Measurements from ENCODE around the gene ZCWPW1. TPM values are rescaled to one million over a fixed set of nuclear protein-coding genes. Genes with fewer than 3 reads are reported as not detected.
"Not testable (repeated sequence)": the region's sequence is repeated elsewhere in the genome, so short reads cannot be mapped to it uniquely, and the experiment has no call there.

The ZCWPW1 gene
- total and polyA plus RNA-seq, 2 of the 8 experiments (the other 6 are each of a cell fraction or from before 2014, with no cell fraction given) = 0.51 to 1.4 TPM

DNA sequence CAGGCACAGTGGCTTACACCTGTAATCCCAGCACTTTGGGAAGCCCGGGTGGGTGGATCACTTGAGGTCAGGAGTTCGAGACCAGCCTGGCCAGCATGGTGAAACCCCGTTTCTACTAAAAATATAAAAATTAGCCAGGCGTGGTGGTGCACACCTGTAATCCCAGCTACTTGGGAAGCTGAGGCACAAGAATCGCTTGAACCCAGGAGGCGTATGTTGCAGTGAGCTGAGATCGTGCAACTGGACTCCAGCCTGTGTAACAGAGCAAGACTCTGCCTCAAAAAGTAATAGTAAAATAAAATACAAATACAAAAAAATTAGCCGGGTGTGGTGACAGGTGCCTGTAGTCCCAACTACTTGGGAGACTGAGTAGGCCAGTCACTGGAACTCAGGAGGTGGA, 10.2 kb upstream of the ZCWPW1 start:
- not testable (repeated sequence) for DNase-seq (ENCODE audit: low read depth in 1 of 2, low spot score in 2 of 2); H3K4me1 ChIP-seq (replicated peaks in 1 of 4; ENCODE audit: control insufficient read depth in 3 of 4, insufficient read depth in 4 of 4, low read length in 3 of 4); H3K14ac ChIP-seq (ENCODE audit: insufficient read length); H3K56ac ChIP-seq (replicated peaks; ENCODE audit: insufficient read length, low read depth, low read length); FAIRE-seq; H2BK120ac ChIP-seq (replicated peaks; ENCODE audit: low read depth, low read length); H4K91ac ChIP-seq (replicated peaks; ENCODE audit: insufficient read length, low read length); H3K27ac ChIP-seq (ENCODE audit: low read depth, low read length); H3K27me3 ChIP-seq (replicated peaks in 1 of 4; ENCODE audit: control insufficient read depth in 3 of 4, extremely low read depth in 1 of 4, insufficient read depth in 3 of 4, low read length in 3 of 4); H4K20me1 ChIP-seq (replicated peaks in 1 of 2; ENCODE audit: control insufficient read depth in 1 of 2, insufficient read depth in 2 of 2, low read length in 2 of 2); H3K79me1 ChIP-seq (ENCODE audit: low read depth, low read length); H2AK5ac ChIP-seq (ENCODE audit: low read depth, low read length); H3K4me3 ChIP-seq (ENCODE audit: extremely low read depth in 1 of 4, insufficient read depth in 2 of 4, low read depth in 3 of 4, low read length in 4 of 4); H3K9me3 ChIP-seq (ENCODE audit: insufficient read depth in 2 of 2, low read depth in 1 of 2, low read length in 1 of 2); H3K23me2 ChIP-seq (ENCODE audit: low read depth, low read length); H3K23ac ChIP-seq (ENCODE audit: insufficient read length); H3K18ac ChIP-seq (ENCODE audit: extremely low read depth, low read length); H2BK15ac ChIP-seq (ENCODE audit: low read length); H3K4ac ChIP-seq (replicated peaks; ENCODE audit: insufficient read length, low read depth, low read length); H2BK20ac ChIP-seq (ENCODE audit: low read length); H4K5ac ChIP-seq (ENCODE audit: insufficient read length, low read depth, low read length); H3K4me2 ChIP-seq (ENCODE audit: insufficient read depth in 1 of 2, low read depth in 2 of 2, low read length in 2 of 2); H3K9ac ChIP-seq (replicated peaks in 1 of 4; ENCODE audit: extremely low read depth in 1 of 4, low read depth in 3 of 4, low read length in 3 of 4); H2BK12ac ChIP-seq (ENCODE audit: low read depth, low read length); H4K8ac ChIP-seq (ENCODE audit: extremely low read depth, insufficient read depth, low read length); H2BK5ac ChIP-seq (ENCODE audit: low read depth, low read length); H2AFZ ChIP-seq (ENCODE audit: low read length)
- Histone ChIP-seq H3K36me3 (ENCODE audit: control insufficient read depth in 2 of 4, insufficient read depth in 4 of 4, low read length in 3 of 4) (peaks cover 0 to 14% (median 8%) of the 10 kb centered on the region in 4 experiments; a peak in 5 of 8 replicates), H3K79me2 (ENCODE audit: control insufficient read depth in 1 of 2, insufficient read depth in 2 of 2, low read length in 2 of 2) (peaks cover 0 to 16% of the 10 kb centered on the region in 2 experiments; a peak in 2 of 4 replicates)
- ChIA-PET POLR2A (ENCODE audit: partially characterized antibody) (interaction anchor here (1.0 to 4.7 kb wide), 2 partner anchors 10 to 12 kb away, joined by 3 to 45 read pairs; partner anchors contain the start of genes MEPCE and ZCWPW1), CTCF (ENCODE audit: partially characterized antibody) (interaction anchor here (0.7 to 1.8 kb wide), 3 partner anchors 8 to 120 kb away, joined by 3 to 7 read pairs (median 3); no protein-coding TSS in a partner anchor)
- WGBS, 2 experiments (ENCODE audit: extremely low coverage in 1 of 2, insufficient coverage in 1 of 2, insufficient read length in 1 of 2, insufficient replicate concordance in 2 of 2, low coverage in 1 of 2, low lambda C conversion rate in 2 of 2, missing lambda C conversion rate in 1 of 2) = 87% methylated on average over 8 of the region's 8 CpGs; no CpG with 5 or more reads in 1 of the 2 experiments
